HG03521 (cell line): ENCODE measurements around the gene TENM4.

Source experiments
- ATAC-seq: cut with Tn5 transposase; IDR thresholded peaks from one replicate; pipeline ENCODE4 v1.9.1; 2021; ENCODE audit warnings: mild to moderate bottlenecking, moderate library complexity; ENCODE audit not compliant: unreplicated experiment

TENM4 gene

GRCh38 chr11:79312617-79313529 lies 128.0 kb downstream of the TENM4 start:
- no peak for ATAC-seq

DNA sequence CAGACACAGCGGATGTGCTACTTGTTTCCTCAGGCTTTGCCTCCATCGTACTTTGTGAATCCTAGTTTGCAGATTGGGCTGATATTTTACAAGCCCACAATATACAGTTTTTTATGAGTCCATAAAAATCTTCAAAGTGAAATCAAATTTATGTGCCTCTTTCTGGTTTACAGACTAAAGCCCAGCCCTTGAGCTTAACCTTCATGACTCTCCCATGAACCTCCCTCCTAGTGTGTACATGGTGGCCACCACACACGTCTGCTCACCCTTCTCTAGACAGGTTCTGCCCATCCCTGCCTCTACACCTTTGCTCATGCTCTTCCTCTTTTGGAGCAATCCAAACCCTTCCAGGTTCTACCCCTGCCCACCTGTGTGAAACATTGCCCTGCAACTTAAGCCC lies 129.4 kb downstream of the TENM4 start:
- no peak for ATAC-seq

DNA sequence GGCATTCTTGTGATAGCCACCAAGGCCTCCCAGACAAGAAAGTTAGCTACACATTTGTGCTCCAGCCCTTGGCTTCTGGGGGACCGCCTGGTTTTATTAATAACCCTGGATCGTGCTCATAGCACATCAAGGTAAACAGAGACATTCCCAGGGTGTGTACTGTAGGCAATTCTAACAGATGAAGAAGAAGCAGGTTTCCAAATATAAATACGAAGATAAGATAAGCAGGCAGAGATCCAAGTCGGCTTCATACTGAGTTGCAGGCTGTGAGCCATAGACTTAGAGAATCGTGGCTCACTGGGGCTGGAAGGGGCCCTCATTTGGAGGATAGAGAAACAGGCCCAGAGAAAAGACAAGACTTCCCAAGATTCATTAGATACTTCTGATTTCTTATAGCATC lies 131.4 kb downstream of the TENM4 start:
- ATAC-seq: no peak

- ATAC-seq: no peak
Measured at GRCh38 chr11:79308429-79308828, 132.4 kb downstream of the TENM4 start.

DNA sequence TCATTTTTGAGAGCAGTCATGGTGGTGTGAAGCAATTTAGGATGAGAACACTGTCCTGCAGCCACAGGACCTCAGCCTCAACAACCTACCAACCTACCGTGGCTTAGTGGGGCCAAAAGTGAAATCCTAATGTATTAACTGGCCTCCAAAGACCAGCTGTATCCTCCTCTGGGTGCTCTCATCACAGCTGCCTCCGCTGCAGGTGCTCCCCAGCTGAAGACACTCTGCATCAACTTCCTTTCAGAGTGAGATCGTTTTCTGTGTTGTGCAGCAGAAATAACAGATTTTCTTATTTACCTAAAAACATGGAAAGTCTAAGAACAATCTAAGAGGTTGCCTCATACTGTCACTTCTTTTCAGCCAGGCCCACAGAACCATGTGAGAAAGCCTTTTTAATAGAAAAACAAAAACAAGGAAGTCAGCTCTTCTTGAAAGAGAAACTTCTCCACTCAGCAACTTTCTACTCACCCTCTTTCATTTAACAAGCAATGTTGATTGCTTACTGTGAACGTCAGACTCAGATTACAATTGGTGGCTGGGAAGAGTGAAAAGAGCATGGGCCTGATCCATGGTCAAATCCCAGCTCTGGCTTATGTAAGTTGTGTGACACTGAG lies 136.1 kb downstream of the TENM4 start:
- no peak for ATAC-seq

- ATAC-seq: no peak
Measured at GRCh38 chr11:79296141-79296540, 144.7 kb downstream of the TENM4 start.

GRCh38 chr11:79294845-79295731 lies 145.7 kb downstream of the TENM4 start:
- ATAC-seq: no peak

GRCh38 chr11:79291948-79292347 lies 148.9 kb downstream of the TENM4 start:
- ATAC-seq: no peak

DNA sequence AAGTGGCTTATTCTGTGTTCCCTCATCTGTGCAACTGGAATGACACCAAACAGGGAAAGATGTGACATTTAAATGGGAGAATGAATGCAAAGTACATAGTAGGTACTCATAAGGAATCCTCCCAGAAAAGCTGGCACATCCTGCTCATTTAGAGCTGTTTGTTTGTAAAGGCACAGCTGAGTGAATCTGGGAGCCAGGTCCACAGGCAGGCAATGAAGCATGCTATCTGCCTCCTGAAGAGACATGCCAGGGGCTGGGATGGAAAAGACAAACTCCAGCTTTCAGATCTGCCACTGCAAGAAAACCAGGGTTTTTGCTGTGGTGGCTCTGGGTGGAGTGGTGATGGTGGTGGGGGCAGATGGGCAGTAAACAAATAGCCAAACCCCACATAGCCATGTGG lies 150.1 kb downstream of the TENM4 start:
- ATAC-seq: no peak

- no peak for ATAC-seq
Measured at GRCh38 chr11:79287952-79288351, 152.9 kb downstream of the TENM4 start.

GRCh38 chr11:79285756-79286155 lies 155.1 kb downstream of the TENM4 start:
- no peak for ATAC-seq

DNA sequence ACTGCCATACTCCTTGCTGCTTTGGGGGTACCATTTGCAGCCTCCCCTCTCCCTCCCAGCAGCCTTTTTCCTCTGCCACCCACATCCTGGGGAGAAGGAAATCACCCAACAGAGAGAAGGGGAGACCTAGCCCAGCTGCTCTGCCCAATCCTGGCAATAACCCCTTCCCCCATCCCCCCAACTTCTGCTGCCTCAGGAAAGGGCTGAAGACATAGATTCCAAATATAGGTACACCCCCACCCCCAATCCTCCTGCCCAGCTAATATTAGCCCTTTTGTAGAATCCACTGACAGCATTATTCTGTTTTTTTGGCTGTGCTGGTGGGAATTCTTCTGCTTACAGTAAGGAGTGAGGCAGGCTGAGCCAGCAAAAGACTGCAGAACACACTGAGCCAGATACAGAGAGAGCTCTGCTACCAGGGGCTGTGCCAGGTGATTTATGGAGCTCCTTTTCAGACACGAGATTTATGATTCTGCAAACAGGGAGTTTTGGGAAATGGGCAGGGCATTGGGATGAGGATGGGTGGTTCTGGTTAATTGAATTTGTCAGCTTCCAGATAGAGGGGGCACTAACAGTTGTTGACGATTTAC lies 164.0 kb downstream of the TENM4 start:
- no peak for ATAC-seq

- no peak for ATAC-seq
Measured at GRCh38 chr11:79274636-79275331, 166.0 kb downstream of the TENM4 start.

GRCh38 chr11:79273781-79274180 lies 167.0 kb downstream of the TENM4 start:
- no peak for ATAC-seq

GRCh38 chr11:79269611-79270307 lies 171.1 kb downstream of the TENM4 start:
- ATAC-seq: no peak

GRCh38 chr11:79266396-79266795 lies 174.4 kb downstream of the TENM4 start:
- no peak for ATAC-seq

DNA sequence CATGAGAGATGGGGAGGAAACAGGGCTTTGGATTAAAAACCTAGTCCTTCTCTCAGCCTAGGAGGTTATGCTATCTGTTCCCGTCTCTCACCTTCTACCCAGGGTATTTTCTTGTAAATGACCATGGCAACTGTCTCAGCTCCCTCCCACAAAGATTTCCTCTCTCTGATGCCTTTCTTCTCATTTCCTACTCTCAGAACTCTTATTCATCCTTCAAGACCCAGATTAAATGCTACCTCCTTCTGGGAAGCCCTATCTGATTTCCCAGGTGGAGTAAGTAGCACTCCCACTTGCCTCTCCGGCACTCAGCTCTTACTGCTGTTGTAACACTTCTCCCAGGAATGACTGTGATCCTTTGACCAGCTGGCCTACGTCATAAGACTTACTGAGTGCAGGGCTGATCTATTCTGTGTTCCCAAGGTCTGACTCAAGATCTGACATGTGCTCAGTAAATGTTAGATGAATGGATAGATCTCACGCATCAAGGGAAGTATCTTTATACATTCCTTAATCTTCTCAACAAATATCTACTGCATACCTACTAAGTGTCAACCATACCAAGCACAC lies 175.0 kb downstream of the TENM4 start:
- ATAC-seq: no peak

DNA sequence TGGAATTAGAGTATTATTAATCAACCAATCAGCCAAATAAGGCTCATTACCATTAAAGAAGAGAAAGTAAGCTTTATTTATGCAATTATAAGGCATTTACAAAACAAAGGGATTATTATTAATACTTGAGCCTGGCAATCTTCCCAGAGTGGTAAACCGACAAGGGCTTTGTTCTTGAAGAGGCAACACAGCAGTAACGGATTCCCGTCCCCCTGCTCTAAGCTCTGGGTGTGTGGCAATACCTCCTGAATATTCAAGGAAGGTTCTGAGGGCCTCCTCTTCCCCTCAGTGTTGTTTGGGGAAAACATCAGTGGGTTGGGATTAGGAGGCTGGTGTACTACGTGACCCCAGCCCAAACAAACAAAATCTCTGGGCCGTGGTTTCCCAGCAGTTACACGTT lies 176.5 kb downstream of the TENM4 start:
- no peak for ATAC-seq

GRCh38 chr11:79263001-79263400 lies 177.8 kb downstream of the TENM4 start:
- ATAC-seq: no peak
